Naive thymus-derived CD4-positive, alpha-beta T cell (primary cell): ENCODE results near the gene RGS6. TPM values are rescaled to one million over a fixed set of nuclear protein-coding genes. Genes with fewer than 3 reads are reported as not detected.

ENCODE experiments used
- ATAC-seq: fragments of 150-1000 bp; cut with Tn5 transposase; 2 replicates; pipeline ENCODE4 v1.10.0; 2021; ENCODE audit warnings: mild to moderate bottlenecking, moderate library complexity
- CTCF ChIA-PET: fragments of 350-600 bp; sonication (Branson Sonifier 250); formaldehyde crosslinking; loops from one replicate; lab custom pipeline; 2021; ENCODE audit warnings: antibody characterized with exemption; lab: Charles Lee
- POLR2A ChIA-PET: fragments of 350-600 bp; sonication (Branson Sonifier 250); formaldehyde crosslinking; loops from one replicate; lab custom pipeline; 2021; ENCODE audit warnings: antibody characterized with exemption, inconsistent platforms; lab: Charles Lee
- DNase-seq, 9 donors: peaks; one replicate each; pipeline versions ENCODE4 v3.0.0 to v3.0.0-alpha.2; 2020 to 2022; ENCODE audit warnings: mixed read lengths in 1 of 9
- H3K27ac ChIP-seq: one replicate; pipeline ENCODE4 v1.7.0; 2013; ENCODE audit warnings: mild to moderate bottlenecking, low read depth, low read length, moderate library complexity
- H3K27me3 ChIP-seq, 2 donors: one replicate each; pipeline ENCODE4 v1.7.0; 2013; ENCODE audit warnings: low read length in 2 of 2, mild to moderate bottlenecking in 2 of 2, moderate library complexity in 2 of 2; ENCODE audit not compliant: control insufficient read depth in 2 of 2, insufficient read depth in 2 of 2
- H3K36me3 ChIP-seq, 3 experiments: 1 replicate in 2 of 3; 2 replicates in 1 of 3; pipeline ENCODE4 v1.7.0; 2013; ENCODE audit warnings: low read length in 3 of 3, mild to moderate bottlenecking in 3 of 3, moderate library complexity in 1 of 3; ENCODE audit not compliant: insufficient read depth in 3 of 3, control insufficient read depth in 2 of 3
- H3K4me1 ChIP-seq, 2 donors: one replicate each; pipeline ENCODE4 v1.7.0; 2013; ENCODE audit warnings: low read length in 2 of 2, mild to moderate bottlenecking in 2 of 2, moderate library complexity in 1 of 2; ENCODE audit not compliant: control insufficient read depth in 2 of 2, insufficient read depth in 2 of 2
- H3K4me3 ChIP-seq: 2 replicates; pipeline ENCODE4 v1.7.0; 2013; ENCODE audit warnings: mild to moderate bottlenecking, low read length
- H3K9me3 ChIP-seq, 3 experiments: 1 replicate in 2 of 3; 2 replicates in 1 of 3; pipeline ENCODE4 v1.7.0; 2013; ENCODE audit warnings: low read length in 3 of 3; ENCODE audit not compliant: control insufficient read depth in 2 of 3
- H3K27ac Mint-ChIP-seq, 9 donors: one replicate each; pipeline ENCODE4 v1.8.0; 2020 to 2022; ENCODE audit warnings: mixed read lengths in 9 of 9, mild to moderate bottlenecking in 8 of 9, moderate library complexity in 5 of 9, inconsistent platforms in 2 of 9
- H3K27me3 Mint-ChIP-seq, 5 donors: one replicate each; pipeline ENCODE4 v1.8.0; 2021 to 2022; ENCODE audit warnings: mixed read lengths in 5 of 5, mild to moderate bottlenecking in 1 of 5
- H3K36me3 Mint-ChIP-seq, 5 donors: one replicate each; pipeline ENCODE4 v1.8.0; 2020 to 2022; ENCODE audit warnings: mixed read lengths in 5 of 5, mild to moderate bottlenecking in 3 of 5, inconsistent platforms in 1 of 5
- H3K4me1 Mint-ChIP-seq, 7 donors: one replicate each; pipeline ENCODE4 v1.8.0; 2020 to 2022; ENCODE audit warnings: mixed read lengths in 7 of 7, mild to moderate bottlenecking in 3 of 7, inconsistent platforms in 1 of 7
- H3K4me3 Mint-ChIP-seq, 10 donors: one replicate each; pipeline ENCODE4 v1.8.0; 2020 to 2022; ENCODE audit warnings: mild to moderate bottlenecking in 10 of 10, mixed read lengths in 10 of 10, moderate library complexity in 6 of 10, inconsistent platforms in 2 of 10
- H3K9me3 Mint-ChIP-seq, 11 donors: one replicate each; pipeline ENCODE4 v1.8.0; 2020 to 2022; ENCODE audit warnings: mixed read lengths in 11 of 11, mild to moderate bottlenecking in 4 of 11, inconsistent platforms in 1 of 11, moderate library complexity in 1 of 11
- intact Hi-C, 2 donors: fragments of 100-400 bp; cut with micrococcal nuclease; formaldehyde crosslinking; loops; one replicate each; pipeline ENCODE4 v1.15.1; 2023
- polyA plus RNA-seq, 2 donors: library from polyadenylated mRNA; unstranded; fragments of 300-500 nt; fragmentation: Illumina TruSeq; gene quantifications; one replicate each; pipeline ENCODE4 v1.2.3, GENCODE V29; 2021
- total RNA-seq, 6 experiments: library from RNA in 5 of 6; stranded (reverse) in 5 of 6; gene quantifications; 1 replicate in 5 of 6; 2 replicates in 1 of 6; pipeline ENCODE4 v1.2.3 and lab custom pipeline; 2021 to 2026

Gene RGS6
- total and polyA plus RNA-seq, 7 experiments from 2014 or later: 0.29 to 0.97 TPM; not detected in 5

DNA sequence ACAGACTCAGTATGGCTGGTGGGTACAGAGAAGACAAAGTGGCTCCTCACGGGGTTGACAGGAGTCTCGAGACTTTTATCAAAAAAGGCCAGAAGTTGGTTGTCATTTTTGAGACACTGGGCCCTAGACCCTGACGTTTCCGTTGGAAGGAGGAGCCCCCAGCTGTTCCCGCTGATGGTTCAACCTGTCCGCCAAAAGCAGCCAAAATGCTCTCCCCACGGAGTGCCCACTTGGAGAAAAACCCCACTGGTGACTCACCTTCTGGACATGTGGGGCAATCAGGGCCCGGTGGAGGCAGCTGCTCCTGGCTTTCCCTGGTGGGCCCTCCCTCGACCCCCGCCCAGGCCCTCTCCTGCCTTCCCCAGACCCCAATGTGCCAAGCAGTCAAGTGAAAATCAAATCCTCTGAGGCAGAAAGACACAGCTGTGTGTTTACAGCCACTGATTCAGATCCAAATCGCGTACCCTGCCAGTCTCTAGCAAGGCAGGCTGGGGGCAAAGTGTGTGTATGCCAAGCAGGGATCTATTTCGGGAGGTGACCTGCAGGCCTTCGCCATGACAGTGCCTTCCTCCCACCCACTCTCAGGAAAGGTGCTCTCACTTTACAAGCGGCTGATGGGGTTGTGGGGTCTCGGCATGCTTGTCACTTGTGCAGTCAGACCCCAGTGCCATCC, 614.3 kb downstream of the RGS6 start:
- H3K9me3 ChIP-seq: no peaks in the 10 kb centered on the region
- H3K27ac ChIP-seq: no peak overlapping the region
- CTCF ChIA-PET: no interaction called here

DNA sequence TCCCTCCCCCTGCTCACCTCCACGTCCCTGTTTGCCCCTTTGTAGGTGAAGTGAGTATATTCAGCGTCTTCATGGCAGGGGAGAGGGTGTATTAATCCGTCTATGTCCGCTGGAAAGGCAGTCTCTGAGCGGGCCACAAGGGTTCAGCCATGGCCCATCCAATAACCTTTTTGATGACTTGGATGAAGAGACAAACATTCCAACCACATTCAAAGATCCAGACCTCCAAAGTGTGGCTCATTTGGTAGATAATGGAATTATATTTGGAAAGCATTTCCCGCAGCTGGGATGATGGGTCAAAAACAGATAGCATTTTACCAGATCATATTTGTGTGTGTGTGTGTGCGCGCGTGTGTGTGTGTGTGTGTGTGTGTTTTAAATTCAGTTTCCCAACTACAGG, 615.8 kb downstream of the RGS6 start:
- Mint-ChIP-seq H3K9me3 (no peaks in the 10 kb centered on the region), H3K36me3 (no peaks in the 10 kb centered on the region), H3K27ac (peak overlapping the region in 1 of 9 donors; percentile 16), H3K4me1 (peaks cover 0 to 33% (median 0%) of the 10 kb centered on the region in 7 donors), H3K4me3 (no peak overlapping the region), H3K27me3 (peaks cover 0 to 54% (median 0%) of the 10 kb centered on the region in 5 donors)
- no peak for DNase-seq
- Histone ChIP-seq H3K4me3 (no peak overlapping the region), H3K4me1 (no peaks in the 10 kb centered on the region), H3K9me3 (no peaks in the 10 kb centered on the region), H3K36me3 (no peaks in the 10 kb centered on the region), H3K27me3 (no peaks in the 10 kb centered on the region), H3K27ac (no peak overlapping the region)
- ChIA-PET CTCF (no interaction called here), POLR2A (no interaction called here)
- intact Hi-C loops: no loop called here
- no peak for ATAC-seq

More for the DNA sequence above, 614.3 kb downstream of the RGS6 start:
- H3K36me3 ChIP-seq: no peaks in the 10 kb centered on the region
- Mint-ChIP-seq H3K27me3 (peaks cover 0 to 49% (median 0%) of the 10 kb centered on the region in 5 donors), H3K4me3 (no peak overlapping the region), H3K36me3 (no peaks in the 10 kb centered on the region), H3K4me1 (peaks cover 0 to 27% (median 0%) of the 10 kb centered on the region in 7 donors), H3K9me3 (no peaks in the 10 kb centered on the region), H3K27ac (no peak overlapping the region)
- POLR2A ChIA-PET: no interaction called here
- DNase-seq (no peak), ATAC-seq (no peak)
- no peaks in the 10 kb centered on the region for H3K4me1 ChIP-seq
- intact Hi-C loops: no loop called here
- no peaks in the 10 kb centered on the region for H3K27me3 ChIP-seq
- no peak overlapping the region for H3K4me3 ChIP-seq

DNA sequence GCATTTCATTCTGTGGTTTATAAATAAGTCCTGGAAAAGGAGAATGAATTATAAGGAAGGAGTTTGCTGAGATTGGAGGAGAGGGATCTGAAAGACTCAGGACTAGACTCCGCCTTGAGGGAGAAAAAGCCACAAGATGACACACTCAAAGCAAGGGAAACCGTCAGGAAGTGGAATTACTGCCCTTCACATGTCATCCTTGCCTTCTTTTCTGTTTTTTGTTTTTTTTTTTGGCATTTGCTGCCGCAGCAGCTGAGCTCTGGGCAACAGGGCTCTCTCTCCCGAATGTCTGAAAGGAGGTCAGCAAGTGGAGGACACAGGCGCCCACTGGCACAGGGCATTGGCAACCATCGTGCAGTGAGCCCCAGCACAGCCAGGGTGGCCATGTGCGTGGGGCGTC, 616.8 kb downstream of the RGS6 start:
- H3K27ac Mint-ChIP-seq: no peak overlapping the region
- H3K27me3 ChIP-seq: no peaks in the 10 kb centered on the region
- ATAC-seq: no peak
- peaks cover 0 to 24% (median 0%) of the 10 kb centered on the region in 7 donors for H3K4me1 Mint-ChIP-seq
- H3K4me3 Mint-ChIP-seq: no peak overlapping the region
- ChIA-PET POLR2A (no interaction called here), CTCF (no interaction called here)
- H3K36me3 Mint-ChIP-seq: no peaks in the 10 kb centered on the region
- no peaks in the 10 kb centered on the region for H3K9me3 ChIP-seq
- no peaks in the 10 kb centered on the region for H3K9me3 Mint-ChIP-seq
- no peak for DNase-seq
- intact Hi-C loops: no loop called here
- no peak overlapping the region for H3K27ac ChIP-seq
- no peaks in the 10 kb centered on the region for H3K4me1 ChIP-seq
- H3K36me3 ChIP-seq: no peaks in the 10 kb centered on the region
- no peak overlapping the region for H3K4me3 ChIP-seq
- H3K27me3 Mint-ChIP-seq: peaks cover 0 to 60% (median 0%) of the 10 kb centered on the region in 5 donors

DNA sequence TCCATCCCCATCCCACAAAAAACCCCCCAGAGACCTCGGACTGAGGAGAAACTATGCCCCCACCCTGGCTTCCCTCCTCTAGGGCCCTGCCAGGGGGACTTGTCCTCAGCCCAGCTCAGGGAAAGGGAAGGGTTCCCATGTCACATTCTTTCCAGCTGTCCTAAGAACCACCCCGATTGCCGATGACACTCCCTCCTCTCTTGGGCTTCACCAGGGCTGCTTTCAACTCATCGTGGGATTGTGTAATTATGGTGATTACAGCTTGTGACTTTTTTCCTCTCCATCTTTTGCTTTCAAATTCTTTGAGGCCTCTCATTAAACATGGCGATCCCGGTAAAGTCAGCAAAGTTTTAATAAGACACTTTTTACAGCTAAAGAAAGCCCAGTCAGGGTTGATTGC, 617.6 kb downstream of the RGS6 start:
- Mint-ChIP-seq H3K9me3 (no peaks in the 10 kb centered on the region), H3K27ac (peak overlapping the region in 1 of 9 donors; percentile 1), H3K36me3 (peaks cover 0 to 2% (median 0%) of the 10 kb centered on the region in 5 donors), H3K27me3 (peaks cover 0 to 59% (median 0%) of the 10 kb centered on the region in 5 donors), H3K4me3 (no peak overlapping the region), H3K4me1 (peaks cover 0 to 21% (median 0%) of the 10 kb centered on the region in 7 donors)
- H3K27me3 ChIP-seq: no peaks in the 10 kb centered on the region
- H3K4me3 ChIP-seq: no peak overlapping the region
- ChIA-PET CTCF (no interaction called here), POLR2A (no interaction called here)
- no peak overlapping the region for H3K27ac ChIP-seq
- H3K36me3 ChIP-seq: no peaks in the 10 kb centered on the region
- ATAC-seq: no peak
- no peaks in the 10 kb centered on the region for H3K4me1 ChIP-seq
- DNase-seq: no peak
- intact Hi-C loops: no loop called here
- no peaks in the 10 kb centered on the region for H3K9me3 ChIP-seq

DNA sequence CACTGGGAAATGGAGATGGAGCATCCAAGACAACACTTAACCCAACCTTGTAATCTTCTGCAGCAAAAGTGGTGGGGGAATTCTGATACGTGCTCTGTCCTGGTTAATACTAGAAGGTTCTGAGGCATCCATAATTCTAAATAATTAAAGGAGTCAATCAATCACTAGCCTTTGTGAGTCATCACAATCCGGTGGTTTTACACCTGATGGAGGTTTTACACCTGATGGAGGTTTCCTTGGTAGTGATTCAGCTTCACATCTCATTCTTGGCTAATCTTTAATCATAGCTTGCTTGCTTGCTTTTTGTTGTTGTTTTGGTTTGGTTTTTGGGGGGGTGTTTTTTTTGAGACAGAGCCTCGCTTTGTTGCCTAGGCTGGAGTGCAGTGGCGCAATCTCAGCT, 618.3 kb downstream of the RGS6 start:
- Mint-ChIP-seq H3K9me3 (no peaks in the 10 kb centered on the region), H3K27me3 (peaks cover 0 to 56% (median 0%) of the 10 kb centered on the region in 5 donors), H3K27ac (no peak overlapping the region), H3K4me1 (peaks cover 0 to 17% (median 0%) of the 10 kb centered on the region in 7 donors), H3K36me3 (peaks cover 0 to 2% (median 0%) of the 10 kb centered on the region in 5 donors), H3K4me3 (no peak overlapping the region)
- no peaks in the 10 kb centered on the region for H3K9me3 ChIP-seq
- POLR2A ChIA-PET: no interaction called here
- H3K4me3 ChIP-seq: no peak overlapping the region
- DNase-seq: no peak
- H3K4me1 ChIP-seq: no peaks in the 10 kb centered on the region
- no peak for ATAC-seq
- intact Hi-C loops: no loop called here
- no peaks in the 10 kb centered on the region for H3K27me3 ChIP-seq
- CTCF ChIA-PET: no interaction called here
- no peak overlapping the region for H3K27ac ChIP-seq
- no peaks in the 10 kb centered on the region for H3K36me3 ChIP-seq

DNA sequence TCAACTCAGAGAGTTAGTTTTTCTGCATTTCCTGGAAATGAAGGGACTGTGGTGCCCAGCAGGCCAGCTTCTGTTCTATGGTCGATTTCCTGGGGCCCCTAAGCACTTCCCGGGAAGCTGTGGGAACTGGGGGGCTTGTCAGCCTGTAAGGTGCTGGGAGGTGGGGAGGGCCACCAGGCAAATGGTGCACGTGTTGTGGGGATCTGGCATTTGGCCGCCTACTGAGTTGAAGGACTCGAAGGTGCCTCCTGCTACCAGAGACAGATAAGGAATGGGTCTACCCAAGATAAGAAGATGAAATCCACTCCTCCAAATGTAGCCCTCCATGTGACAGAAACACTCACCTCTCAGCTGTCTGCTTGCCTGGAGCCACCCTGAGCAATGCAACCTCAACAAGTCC, 620.0 kb downstream of the RGS6 start:
- Mint-ChIP-seq H3K27me3 (peaks cover 0 to 57% (median 0%) of the 10 kb centered on the region in 5 donors), H3K4me1 (peaks cover 0 to 11% (median 0%) of the 10 kb centered on the region in 7 donors), H3K36me3 (peaks cover 0 to 2% (median 0%) of the 10 kb centered on the region in 5 donors), H3K4me3 (no peak overlapping the region), H3K27ac (no peak overlapping the region), H3K9me3 (no peaks in the 10 kb centered on the region)
- Histone ChIP-seq H3K4me3 (no peak overlapping the region), H3K27ac (no peak overlapping the region), H3K27me3 (no peaks in the 10 kb centered on the region), H3K4me1 (no peaks in the 10 kb centered on the region), H3K9me3 (no peaks in the 10 kb centered on the region), H3K36me3 (no peaks in the 10 kb centered on the region)
- ATAC-seq (no peak), DNase-seq (no peak)
- ChIA-PET CTCF (no interaction called here), POLR2A (no interaction called here)
- intact Hi-C loops: no loop called here

DNA sequence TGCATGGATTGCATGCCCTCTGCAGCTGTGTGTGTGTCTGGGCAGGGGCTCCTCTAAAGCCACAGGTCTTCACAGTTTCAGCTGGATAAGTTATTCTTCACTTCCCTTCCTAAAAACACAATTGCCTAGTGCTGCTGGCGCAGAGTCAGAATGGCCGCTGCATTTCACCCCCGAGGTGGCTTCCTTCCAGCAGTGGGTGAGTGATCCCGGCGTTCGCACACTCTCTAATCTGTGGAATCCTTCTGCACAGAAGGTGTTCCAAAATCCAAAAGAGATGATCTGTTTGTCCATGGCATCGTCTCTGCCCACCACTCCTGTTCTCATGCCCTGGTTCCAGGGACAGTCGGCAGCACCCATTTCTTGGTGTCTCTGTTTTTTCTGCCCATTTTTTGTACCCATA, 620.9 kb downstream of the RGS6 start:
- H3K27me3 Mint-ChIP-seq: peaks cover 0 to 59% (median 5%) of the 10 kb centered on the region in 5 donors
- Histone ChIP-seq H3K27ac (no peak overlapping the region), H3K4me1 (no peaks in the 10 kb centered on the region), H3K9me3 (no peaks in the 10 kb centered on the region), H3K27me3 (no peaks in the 10 kb centered on the region), H3K4me3 (no peak overlapping the region), H3K36me3 (no peaks in the 10 kb centered on the region)
- no peak overlapping the region for H3K4me3 Mint-ChIP-seq
- intact Hi-C loops: no loop called here
- ATAC-seq (no peak), DNase-seq (no peak)
- ChIA-PET POLR2A (no interaction called here), CTCF (no interaction called here)
- peak overlapping the region in 1 of 9 donors; percentile 32 for H3K27ac Mint-ChIP-seq
- H3K9me3 Mint-ChIP-seq: no peaks in the 10 kb centered on the region
- peaks cover 0 to 2% (median 0%) of the 10 kb centered on the region in 5 donors for H3K36me3 Mint-ChIP-seq
- H3K4me1 Mint-ChIP-seq: peaks cover 0 to 11% (median 0%) of the 10 kb centered on the region in 7 donors
